HCT116 (cell line): ENCODE data around the gene VSTM2B.

Experiments used
- EGR1 ChIP-seq: IDR thresholded peaks from 2 replicates; pipeline ENCODE4 v1.6.1; 2012; ENCODE audit warnings: low read depth
- EZH2 ChIP-seq: fragments of 200-600 bp; sonication (generic); IDR thresholded peaks from 2 replicates; pipeline ENCODE4 v1.6.1; 2017; ENCODE audit warnings: antibody characterized with exemption, mixed run types
- POLR2A ChIP-seq: IDR thresholded peaks from 2 replicates; pipeline ENCODE4 v1.7.0; 2011; ENCODE audit warnings: borderline replicate concordance; ENCODE audit not compliant: insufficient read depth, insufficient read length; ENCODE audit errors: extremely low read depth
- POLR2AphosphoS5 ChIP-seq: IDR thresholded peaks from 2 replicates; pipeline ENCODE4 v1.6.1; 2011; ENCODE audit warnings: mild to moderate bottlenecking, low read depth, low read length, moderate library complexity
- RAD21 ChIP-seq: IDR thresholded peaks from 2 replicates; pipeline ENCODE4 v1.6.1; 2012; ENCODE audit warnings: low read depth, mild to moderate bottlenecking
- SP1 ChIP-seq: IDR thresholded peaks from 2 replicates; pipeline ENCODE4 v1.6.1; 2012; ENCODE audit warnings: low read depth
- YY1 ChIP-seq: IDR thresholded peaks from 2 replicates; pipeline ENCODE4 v1.6.1; 2011; ENCODE audit warnings: low read length, low read depth, moderate library complexity, mild to moderate bottlenecking; ENCODE audit not compliant: insufficient replicate concordance; ENCODE audit errors: extremely low read depth
- TF ChIP-seq, protein P1 (sequence below), 3 experiments: fragments of 200-600 bp in 1 of 3; sonication (generic) in 1 of 3; IDR thresholded peaks in 2 of 3; conservative IDR thresholded peaks in 1 of 3; 2 replicates each; pipeline ENCODE4 v1.5.1; 2012 to 2017; ENCODE audit warnings: low read depth in 2 of 3, low read length in 2 of 3, antibody characterized with exemption in 1 of 3, borderline replicate concordance in 1 of 3, control low read depth in 1 of 3, mild to moderate bottlenecking in 1 of 3, mixed read lengths in 1 of 3, mixed run types in 1 of 3, moderate library complexity in 1 of 3; ENCODE audit not compliant: insufficient read depth in 1 of 3
- TF ChIP-seq, protein P2 (sequence below): IDR thresholded peaks from 2 replicates; pipeline ENCODE4 v1.6.1; 2012; ENCODE audit warnings: low read depth

DNA sequence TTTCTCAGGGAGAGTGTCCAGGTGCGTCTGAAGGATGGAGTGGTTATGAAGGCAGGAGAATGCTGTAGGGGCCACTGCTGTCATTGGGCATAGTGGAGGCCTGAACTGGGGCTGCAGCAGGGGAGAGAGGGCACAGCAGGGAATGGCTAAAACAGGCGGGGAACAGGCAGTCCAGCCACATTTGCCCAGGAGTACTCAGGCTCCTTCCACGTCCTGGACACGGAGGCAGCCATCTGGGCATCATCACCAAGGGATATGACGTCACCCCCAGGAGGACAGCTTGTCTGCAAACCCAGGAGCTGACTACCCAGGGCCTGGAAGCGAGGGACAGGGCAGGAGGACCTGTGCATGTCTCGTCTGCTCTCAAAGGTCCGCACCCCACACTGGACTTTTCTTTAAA, 22.2 kb downstream of the VSTM2B start:
- TF ChIP-seq, protein P1, sequence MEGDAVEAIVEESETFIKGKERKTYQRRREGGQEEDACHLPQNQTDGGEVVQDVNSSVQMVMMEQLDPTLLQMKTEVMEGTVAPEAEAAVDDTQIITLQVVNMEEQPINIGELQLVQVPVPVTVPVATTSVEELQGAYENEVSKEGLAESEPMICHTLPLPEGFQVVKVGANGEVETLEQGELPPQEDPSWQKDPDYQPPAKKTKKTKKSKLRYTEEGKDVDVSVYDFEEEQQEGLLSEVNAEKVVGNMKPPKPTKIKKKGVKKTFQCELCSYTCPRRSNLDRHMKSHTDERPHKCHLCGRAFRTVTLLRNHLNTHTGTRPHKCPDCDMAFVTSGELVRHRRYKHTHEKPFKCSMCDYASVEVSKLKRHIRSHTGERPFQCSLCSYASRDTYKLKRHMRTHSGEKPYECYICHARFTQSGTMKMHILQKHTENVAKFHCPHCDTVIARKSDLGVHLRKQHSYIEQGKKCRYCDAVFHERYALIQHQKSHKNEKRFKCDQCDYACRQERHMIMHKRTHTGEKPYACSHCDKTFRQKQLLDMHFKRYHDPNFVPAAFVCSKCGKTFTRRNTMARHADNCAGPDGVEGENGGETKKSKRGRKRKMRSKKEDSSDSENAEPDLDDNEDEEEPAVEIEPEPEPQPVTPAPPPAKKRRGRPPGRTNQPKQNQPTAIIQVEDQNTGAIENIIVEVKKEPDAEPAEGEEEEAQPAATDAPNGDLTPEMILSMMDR (IDR thresholded peaks at IDR 0.05 in 2 of 3, conservative IDR thresholded peaks at IDR 0.05 in 1 of 3; ENCODE audit: borderline replicate concordance in 1 of 3, insufficient read depth in 1 of 3, low read depth in 2 of 3, low read length in 2 of 3) = no peak
- TF ChIP-seq RAD21 (no peak), EZH2 (no peak), POLR2AphosphoS5 (no peak), SP1 (no peak), EGR1 (no peak), POLR2A (no peak), YY1 (no peak)
- TF ChIP-seq, protein P2, sequence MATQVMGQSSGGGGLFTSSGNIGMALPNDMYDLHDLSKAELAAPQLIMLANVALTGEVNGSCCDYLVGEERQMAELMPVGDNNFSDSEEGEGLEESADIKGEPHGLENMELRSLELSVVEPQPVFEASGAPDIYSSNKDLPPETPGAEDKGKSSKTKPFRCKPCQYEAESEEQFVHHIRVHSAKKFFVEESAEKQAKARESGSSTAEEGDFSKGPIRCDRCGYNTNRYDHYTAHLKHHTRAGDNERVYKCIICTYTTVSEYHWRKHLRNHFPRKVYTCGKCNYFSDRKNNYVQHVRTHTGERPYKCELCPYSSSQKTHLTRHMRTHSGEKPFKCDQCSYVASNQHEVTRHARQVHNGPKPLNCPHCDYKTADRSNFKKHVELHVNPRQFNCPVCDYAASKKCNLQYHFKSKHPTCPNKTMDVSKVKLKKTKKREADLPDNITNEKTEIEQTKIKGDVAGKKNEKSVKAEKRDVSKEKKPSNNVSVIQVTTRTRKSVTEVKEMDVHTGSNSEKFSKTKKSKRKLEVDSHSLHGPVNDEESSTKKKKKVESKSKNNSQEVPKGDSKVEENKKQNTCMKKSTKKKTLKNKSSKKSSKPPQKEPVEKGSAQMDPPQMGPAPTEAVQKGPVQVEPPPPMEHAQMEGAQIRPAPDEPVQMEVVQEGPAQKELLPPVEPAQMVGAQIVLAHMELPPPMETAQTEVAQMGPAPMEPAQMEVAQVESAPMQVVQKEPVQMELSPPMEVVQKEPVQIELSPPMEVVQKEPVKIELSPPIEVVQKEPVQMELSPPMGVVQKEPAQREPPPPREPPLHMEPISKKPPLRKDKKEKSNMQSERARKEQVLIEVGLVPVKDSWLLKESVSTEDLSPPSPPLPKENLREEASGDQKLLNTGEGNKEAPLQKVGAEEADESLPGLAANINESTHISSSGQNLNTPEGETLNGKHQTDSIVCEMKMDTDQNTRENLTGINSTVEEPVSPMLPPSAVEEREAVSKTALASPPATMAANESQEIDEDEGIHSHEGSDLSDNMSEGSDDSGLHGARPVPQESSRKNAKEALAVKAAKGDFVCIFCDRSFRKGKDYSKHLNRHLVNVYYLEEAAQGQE = no peak
